ENCODE measurements around the gene FARSA. TPM values are rescaled to one million over a fixed set of nuclear protein-coding genes. Genes with fewer than 3 reads are reported as not detected.
A peak's percentile ranks its signal among the peaks of the same experiment; 100 is the strongest.

Gene FARSA
- total RNA-seq, 1 experiment from 2014 or later: 75.9 TPM

DNA sequence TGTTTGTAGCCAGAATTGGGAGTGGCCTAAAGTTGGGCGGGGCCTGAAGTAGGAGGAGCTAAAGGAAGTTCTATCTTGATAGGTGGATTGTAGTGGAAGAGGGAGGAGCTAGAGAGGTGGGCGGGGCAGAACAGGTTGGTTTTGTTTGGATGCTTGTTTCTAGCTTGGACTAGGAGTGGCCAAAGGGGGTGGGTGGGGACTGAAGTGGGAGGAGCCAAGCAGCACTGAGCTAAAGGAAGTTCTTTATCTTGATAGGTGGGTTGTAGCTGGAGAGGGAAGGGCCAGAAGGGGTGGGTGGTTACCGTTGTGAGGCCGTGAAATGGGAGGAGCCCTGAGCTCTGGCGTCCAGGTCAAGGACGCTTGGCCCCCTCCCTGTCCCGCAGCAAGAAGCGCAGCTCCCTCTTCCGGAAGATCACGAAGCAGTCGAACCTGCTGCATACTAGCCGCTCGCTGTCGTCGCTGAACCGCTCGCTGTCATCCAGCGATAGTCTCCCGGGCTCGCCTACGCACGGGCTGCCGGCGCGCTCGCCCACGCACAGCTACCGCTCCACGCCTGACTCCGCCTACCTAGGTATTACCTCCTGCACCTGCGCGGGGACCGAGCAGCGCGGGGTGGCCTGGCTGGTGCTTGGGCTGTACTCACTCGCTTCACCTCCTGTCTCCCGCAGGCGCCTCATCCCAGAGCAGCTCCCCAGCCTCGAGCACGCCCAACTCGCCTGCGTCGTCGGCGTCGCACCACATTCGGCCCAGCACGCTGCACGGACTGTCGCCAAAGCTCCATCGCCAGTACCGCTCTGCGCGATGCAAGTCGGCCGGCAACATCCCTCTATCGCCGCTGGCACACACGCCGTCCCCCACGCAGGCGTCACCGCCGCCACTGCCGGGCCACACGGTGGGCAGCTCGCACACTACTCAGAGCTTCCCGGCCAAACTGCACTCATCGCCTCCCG is 60.3 kb downstream of the FARSA start:
- H3K36me3 ChIP-seq (ENCODE audit: control insufficient read depth, insufficient read depth, low read length): no peaks in the 10 kb centered on the region
- Mint-ChIP-seq H3K4me3 (ENCODE audit: unreplicated experiment) (peak overlapping the region; percentile 68), H3K36me3 (ENCODE audit: insufficient read depth, unreplicated experiment) (peaks cover 5% of the 10 kb centered on the region), H3K27me3 (ENCODE audit: insufficient read depth, unreplicated experiment) (no peaks in the 10 kb centered on the region), H3K27ac (ENCODE audit: unreplicated experiment) (no peak overlapping the region), H3K9me3 (ENCODE audit: unreplicated experiment) (peaks cover 19% of the 10 kb centered on the region), H3K4me1 (ENCODE audit: low read depth, unreplicated experiment) (peaks cover 6% of the 10 kb centered on the region)
- intact Hi-C loops (cut with micrococcal nuclease; ENCODE audit: unreplicated experiment): no loop called here
- peak; percentile 69 to 84 for DNase-seq
- BruUV-seq (replicated peaks): no TSS peak
- H3K9me3 ChIP-seq: no peaks in the 10 kb centered on the region
- TF ChIP-seq, protein P1, sequence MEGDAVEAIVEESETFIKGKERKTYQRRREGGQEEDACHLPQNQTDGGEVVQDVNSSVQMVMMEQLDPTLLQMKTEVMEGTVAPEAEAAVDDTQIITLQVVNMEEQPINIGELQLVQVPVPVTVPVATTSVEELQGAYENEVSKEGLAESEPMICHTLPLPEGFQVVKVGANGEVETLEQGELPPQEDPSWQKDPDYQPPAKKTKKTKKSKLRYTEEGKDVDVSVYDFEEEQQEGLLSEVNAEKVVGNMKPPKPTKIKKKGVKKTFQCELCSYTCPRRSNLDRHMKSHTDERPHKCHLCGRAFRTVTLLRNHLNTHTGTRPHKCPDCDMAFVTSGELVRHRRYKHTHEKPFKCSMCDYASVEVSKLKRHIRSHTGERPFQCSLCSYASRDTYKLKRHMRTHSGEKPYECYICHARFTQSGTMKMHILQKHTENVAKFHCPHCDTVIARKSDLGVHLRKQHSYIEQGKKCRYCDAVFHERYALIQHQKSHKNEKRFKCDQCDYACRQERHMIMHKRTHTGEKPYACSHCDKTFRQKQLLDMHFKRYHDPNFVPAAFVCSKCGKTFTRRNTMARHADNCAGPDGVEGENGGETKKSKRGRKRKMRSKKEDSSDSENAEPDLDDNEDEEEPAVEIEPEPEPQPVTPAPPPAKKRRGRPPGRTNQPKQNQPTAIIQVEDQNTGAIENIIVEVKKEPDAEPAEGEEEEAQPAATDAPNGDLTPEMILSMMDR (IDR thresholded peaks at IDR 0.05; ENCODE audit: insufficient read depth in 1 of 2, low read depth in 1 of 2, low read length in 1 of 2, severe bottlenecking in 1 of 2, unreplicated experiment in 1 of 2): no peak
- ChIA-PET POLR2A (interaction anchor here (0.5 to 1.0 kb wide), 3 partner anchors 9 to 84 kb away, joined by 3 to 10 read pairs (median 5); no protein-coding TSS in a partner anchor), CTCF (interaction anchor here (0.6 to 1.4 kb wide), 12 partner anchors 10 to 696 kb away, joined by 3 to 9 read pairs (median 4); partner anchors contain the start of gene GCDH)
- no peaks in the 10 kb centered on the region for H3K4me1 ChIP-seq
- H3K27me3 ChIP-seq (replicated peaks; ENCODE audit: control insufficient read depth, insufficient read depth, low read length): no peaks in the 10 kb centered on the region
- H3K4me3 ChIP-seq (ENCODE audit: low read depth, low read length): peak overlapping the region; percentile 30

Small RNA genes lying within 50 kb of the gene (microRNA-seq; reads per million reads assigned to microRNA genes)
- gene MIR5695 (not detected), gene MIR6515 (2.2 reads per million, percentile 10 among the genes with 10 or more reads in this experiment)

Other genes starting within 250 kb of the FARSA start
- 0.91 TPM in 1 of 2 replicates, not detected in the other for gene GNG14, start 245.7 kb downstream of the FARSA start, total RNA-seq (2022)
- 8.3 and 10.6 TPM in 2 replicates for gene FBXW9, start 237.1 kb downstream of the FARSA start, total RNA-seq (2022)
- gene TNPO2, start 209.8 kb downstream of the FARSA start, total RNA-seq (2022): 87.8 and 106 TPM in 2 replicates
- 164 and 169 TPM in 2 replicates for gene TRIR, start 199.0 kb downstream of the FARSA start, total RNA-seq (2022)
- 55.0 and 57.1 TPM in 2 replicates for gene GET3, start 196.2 kb downstream of the FARSA start, total RNA-seq (2022)
- 0.27 TPM in 1 of 2 replicates, not detected in the other for gene BEST2, start 181.9 kb downstream of the FARSA start, total RNA-seq (2022)
- 74.2 and 80.4 TPM in 2 replicates for gene HOOK2, start 158.2 kb downstream of the FARSA start, total RNA-seq (2022)
- gene JUNB, start 142.2 kb downstream of the FARSA start, total RNA-seq (2022): 16.4 and 19.4 TPM in 2 replicates
- 265 and 285 TPM in 2 replicates for gene PRDX2, start 131.9 kb downstream of the FARSA start, total RNA-seq (2022)
- gene THSD8, start 131.6 kb downstream of the FARSA start, total RNA-seq (2022): 23.9 and 25.9 TPM in 2 replicates
- gene RNASEH2A, start 127.1 kb downstream of the FARSA start, total RNA-seq (2022): 30.9 and 37.6 TPM in 2 replicates
- gene RTBDN, start 99.1 kb downstream of the FARSA start, total RNA-seq (2022): not detected in 2 replicates
- gene MAST1, start 95.2 kb downstream of the FARSA start, total RNA-seq (2022): 0.79 and 0.91 TPM in 2 replicates
- gene DNASE2, start 52.3 kb downstream of the FARSA start, total RNA-seq (2022): 3.6 and 3.8 TPM in 2 replicates
- gene KLF1, start 46.5 kb downstream of the FARSA start, total RNA-seq (2022): not detected in 2 replicates
- 31.4 and 32.4 TPM in 2 replicates for gene GCDH, start 42.6 kb downstream of the FARSA start, total RNA-seq (2022)
- gene SYCE2, start 14.4 kb downstream of the FARSA start, total RNA-seq (2022): 2.0 and 2.3 TPM in 2 replicates
- gene CALR, start 4.9 kb upstream of the FARSA start, total RNA-seq (2022): 707 and 767 TPM in 2 replicates
- gene RAD23A, start 12.2 kb upstream of the FARSA start, total RNA-seq (2022): 102 and 112 TPM in 2 replicates
- 39.3 and 42.7 TPM in 2 replicates for gene GADD45GIP1, start 23.5 kb upstream of the FARSA start, total RNA-seq (2022)
- gene DAND5, start 35.9 kb upstream of the FARSA start, total RNA-seq (2022): not detected in 2 replicates
- gene NFIX, start 61.8 kb upstream of the FARSA start, total RNA-seq (2022): 0.35 and 0.82 TPM in 2 replicates
- gene LYL1, start 169.1 kb upstream of the FARSA start, total RNA-seq (2022): 0.35 and 0.59 TPM in 2 replicates
- gene TRMT1, start 183.0 kb upstream of the FARSA start, total RNA-seq (2022): 42.6 and 46.4 TPM in 2 replicates
- 89.6 and 92.7 TPM in 2 replicates for gene NACC1, start 184.6 kb upstream of the FARSA start, total RNA-seq (2022)
- 19.3 and 26.4 TPM in 2 replicates for gene STX10, start 216.7 kb upstream of the FARSA start, total RNA-seq (2022)
- gene IER2, start 216.7 kb upstream of the FARSA start, total RNA-seq (2022): 72.0 and 72.4 TPM in 2 replicates

Data from Caco-2 (cell line).